EH (cell line): Measurements from ENCODE around the gene BBC3.
"Not testable (repeated sequence)": the region's sequence is repeated elsewhere in the genome, so short reads cannot be mapped to it uniquely, and the experiment has no call there.

Experiments used
- DNase-seq: peaks from one replicate; pipeline ENCODE4 v3.0.0-alpha.2; 2015; ENCODE audit warnings: low read depth

The BBC3 gene

DNA sequence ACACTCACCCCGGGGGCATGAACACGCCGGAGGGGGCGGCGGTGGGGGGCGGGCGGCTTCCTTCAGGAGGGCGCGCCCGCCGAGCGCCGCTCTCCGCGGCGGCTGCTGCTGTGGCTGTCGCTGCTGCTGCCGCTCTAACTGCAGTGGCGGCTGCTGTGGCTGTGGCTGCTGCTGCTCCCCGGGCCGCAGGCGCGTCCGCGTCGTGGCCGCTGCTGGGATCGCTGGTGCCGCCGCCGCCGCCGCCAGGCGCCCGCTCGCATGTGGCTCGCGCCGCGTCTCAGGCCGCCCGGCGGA is at the start of gene BBC3:
BBC3 (minus strand) TSS at position 279 of the 294 bp plus-strand sequence. CDS start 2,768 bp downstream, outside the sequence.
- no peak for DNase-seq

DNA sequence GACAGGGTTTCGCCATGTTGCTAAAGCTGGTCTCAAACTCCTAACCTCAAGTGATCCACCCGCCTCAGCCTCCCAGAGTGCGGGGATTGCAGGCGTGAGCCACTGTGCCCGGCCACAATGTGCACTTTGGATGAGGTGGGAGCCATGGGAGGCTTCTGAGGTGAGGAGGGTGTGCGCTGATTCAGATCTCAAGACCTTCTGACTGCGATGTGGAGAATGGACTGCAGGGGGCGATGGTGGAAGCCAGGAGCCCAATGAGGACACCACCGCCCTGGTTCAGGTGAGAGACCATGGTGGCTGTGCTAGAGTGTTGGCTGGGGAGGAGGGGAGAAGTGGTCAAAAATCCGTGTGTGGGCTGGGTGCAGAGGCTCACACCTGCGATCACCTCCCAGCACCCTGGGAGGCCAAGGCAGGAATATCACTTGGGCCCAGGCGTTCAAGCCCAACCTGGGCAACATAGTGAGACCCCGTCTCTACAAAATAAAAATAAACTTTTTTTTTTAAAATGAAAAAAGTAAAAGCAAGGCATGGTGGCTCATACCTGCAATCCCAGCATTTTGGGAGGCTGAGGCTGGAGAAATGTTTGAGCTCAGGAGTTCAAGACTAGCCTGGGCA is 49.3 kb upstream of the BBC3 start:
- peak; percentile 33 for DNase-seq

DNA sequence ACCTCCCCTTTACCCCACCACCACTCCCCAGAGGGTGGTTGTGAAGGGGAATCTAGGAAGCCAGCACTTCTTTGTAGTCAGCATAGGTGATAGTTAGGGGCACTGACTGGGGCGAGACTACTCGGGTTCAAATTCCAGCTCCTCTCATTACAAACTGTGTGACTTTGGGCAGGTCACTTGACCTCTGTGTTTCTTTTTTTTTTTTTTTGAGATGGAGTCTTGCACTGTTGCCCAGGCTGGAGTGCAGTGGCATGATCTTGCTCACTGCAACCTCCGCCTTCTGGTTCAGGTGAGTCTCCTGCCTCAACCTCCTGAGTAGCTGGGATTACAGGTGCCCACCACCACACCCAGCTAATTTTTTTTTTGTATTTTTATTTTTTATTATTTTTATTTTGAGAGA is 45.5 kb upstream of the BBC3 start:
- DNase-seq = not testable (repeated sequence)

- DNase-seq = peak; percentile 83
Measured at GRCh38 chr19:47275791-47276461, 44.9 kb upstream of the BBC3 start.

DNA sequence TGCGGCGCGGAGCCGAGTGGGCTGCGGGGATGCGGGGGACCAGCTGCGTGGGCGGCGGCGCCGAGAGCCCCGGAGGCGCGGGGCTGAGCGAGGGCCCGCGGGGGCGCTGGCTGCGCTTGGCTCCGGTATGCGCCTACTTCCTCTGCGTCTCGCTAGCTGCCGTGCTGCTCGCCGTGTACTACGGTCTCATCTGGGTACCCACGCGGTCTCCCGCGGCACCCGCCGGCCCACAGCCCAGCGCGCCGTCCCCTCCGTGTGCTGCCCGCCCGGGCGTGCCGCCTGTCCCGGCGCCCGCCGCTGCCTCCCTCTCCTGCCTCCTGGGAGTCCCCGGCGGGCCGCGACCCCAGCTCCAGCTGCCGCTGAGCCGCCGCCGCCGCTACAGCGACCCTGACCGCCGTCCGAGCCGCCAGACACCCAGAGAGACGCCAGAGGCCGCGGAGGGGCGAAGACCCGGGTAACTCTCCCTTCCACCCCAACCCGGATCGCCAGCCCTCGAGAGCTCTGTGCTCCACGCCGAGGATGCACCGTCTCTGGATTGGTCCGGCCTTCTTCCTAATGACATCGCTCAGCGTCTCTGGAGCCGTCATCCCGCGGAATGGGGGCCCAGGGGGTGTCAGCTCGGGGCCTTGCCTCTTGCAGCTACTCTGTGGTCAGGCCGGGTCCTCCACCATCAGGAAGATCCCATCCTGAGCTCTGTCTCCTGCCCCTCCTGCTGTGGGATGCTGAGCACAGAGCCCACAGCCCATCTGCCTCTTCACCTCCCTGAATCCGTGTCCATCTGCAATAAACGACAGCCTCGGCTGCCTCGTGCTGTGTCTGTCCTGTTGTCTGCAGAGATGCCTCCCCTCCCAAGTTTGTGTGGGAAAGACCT is 44.1 kb upstream of the BBC3 start:
- peak; percentile 26 for DNase-seq

- DNase-seq = peak; percentile 92
Measured at GRCh38 chr19:47274071-47274890, 43.3 kb upstream of the BBC3 start, which contains the start of gene INAFM1. TSS of gene INAFM1 (plus strand) at chr19:47274885. CDS start at chr19:47274920, 35 bp downstream.

- DNase-seq = peak; percentile 95
Measured at GRCh38 chr19:47273313-47274070, 42.5 kb upstream of the BBC3 start.

GRCh38 chr19:47272448-47273312 is 41.7 kb upstream of the BBC3 start:
- no peak for DNase-seq

DNA sequence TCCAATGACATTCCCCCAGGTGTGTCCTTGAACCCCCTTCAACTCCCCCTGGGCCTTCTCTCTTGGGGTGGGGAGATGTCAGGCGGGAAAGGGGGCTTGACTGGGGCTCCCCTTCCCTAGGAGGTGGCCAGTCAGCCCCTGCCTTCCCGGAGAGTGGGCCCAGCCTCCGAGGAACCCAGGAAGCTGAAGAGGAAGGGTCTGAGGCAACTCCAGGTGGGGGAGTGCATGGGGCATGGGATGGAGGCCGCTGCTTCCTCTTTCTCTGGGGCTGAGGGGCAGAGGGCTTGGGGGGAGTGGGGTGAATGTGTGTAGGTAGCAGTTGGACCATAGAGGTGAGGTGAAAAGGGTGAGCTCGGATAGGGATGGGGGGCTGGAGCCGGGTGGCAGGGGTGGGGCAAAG is 41.0 kb upstream of the BBC3 start:
- DNase-seq = no peak

DNA sequence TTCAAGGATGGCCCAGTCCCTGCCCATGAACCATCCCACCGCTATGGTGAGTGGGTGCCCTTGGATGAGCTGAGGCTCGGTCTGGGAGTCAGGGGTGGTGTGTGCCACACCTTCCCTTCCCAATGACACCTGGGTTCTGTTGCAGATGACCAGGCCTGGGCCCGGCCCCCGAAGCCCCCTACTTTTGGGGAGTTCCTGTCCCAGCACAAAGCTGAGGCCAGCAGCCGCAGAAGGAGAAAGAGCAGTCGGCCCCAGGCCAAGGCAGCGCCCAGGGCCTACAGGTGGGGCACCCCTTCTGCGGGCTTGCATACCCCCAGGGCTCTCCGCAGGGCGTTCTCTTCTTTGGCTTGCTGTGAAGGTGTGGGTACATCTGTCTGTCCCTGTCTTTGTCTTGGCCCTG is 39.4 kb upstream of the BBC3 start:
- no peak for DNase-seq

GRCh38 chr19:47269596-47269995 is 38.6 kb upstream of the BBC3 start:
- DNase-seq = no peak

GRCh38 chr19:47268028-47268427 is 37.0 kb upstream of the BBC3 start:
- DNase-seq = no peak

GRCh38 chr19:47267350-47267759 is 36.4 kb upstream of the BBC3 start:
- no peak for DNase-seq

- no peak for DNase-seq
Measured at GRCh38 chr19:47266401-47266941, 35.5 kb upstream of the BBC3 start.

- DNase-seq = no peak
Measured at GRCh38 chr19:47264629-47265028, 33.6 kb upstream of the BBC3 start.

- not testable (repeated sequence) for DNase-seq
Measured at GRCh38 chr19:47261946-47262793, 31.2 kb upstream of the BBC3 start.

- DNase-seq = no peak
Measured at GRCh38 chr19:47260476-47260875, 29.5 kb upstream of the BBC3 start.

GRCh38 chr19:47258895-47259555 is 28.0 kb upstream of the BBC3 start:
- no peak for DNase-seq

- DNase-seq = no peak
Measured at GRCh38 chr19:47258434-47258833, 27.4 kb upstream of the BBC3 start.
